Tibial nerve (tissue), 4 donors: Measurements from ENCODE around the gene IL31RA.

Experiments used
- EP300 ChIP-seq, 2 donors: sonication (generic); formaldehyde crosslinking; IDR thresholded peaks; one replicate each; pipeline ENCODE4 v1.6.1; 2017; ENCODE audit warnings: antibody characterized with exemption in 2 of 2, mild to moderate bottlenecking in 1 of 2
- TF ChIP-seq, protein P1 (sequence below), 5 experiments: fragments of 200-600 bp in 3 of 5; fragments of 450-650 bp in 2 of 5; sonication (generic) in 3 of 5; IDR thresholded peaks; one replicate each; pipeline ENCODE4 v1.5.1; 2016 to 2019; ENCODE audit warnings: antibody characterized with exemption in 5 of 5, mild to moderate bottlenecking in 3 of 5, moderate library complexity in 2 of 5

DNA sequence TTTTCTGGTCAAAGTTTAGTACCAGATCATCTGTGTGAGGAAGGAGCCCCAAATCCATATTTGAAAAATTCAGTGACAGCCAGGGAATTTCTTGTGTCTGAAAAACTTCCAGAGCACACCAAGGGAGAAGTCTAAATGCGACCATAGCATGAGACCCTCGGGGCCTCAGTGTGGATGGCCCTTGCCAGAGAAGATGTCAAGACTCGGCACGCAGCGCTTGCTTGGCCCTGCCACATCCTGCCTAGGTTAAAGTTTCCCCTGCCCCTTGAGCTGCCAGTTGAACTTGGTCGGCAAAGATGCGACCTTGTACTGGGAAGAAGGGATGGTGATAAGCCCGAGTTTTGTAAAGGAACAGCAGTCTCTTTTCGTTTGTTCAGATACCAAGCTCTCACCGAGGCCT lies 65.8 kb downstream of the IL31RA start:
- no peak for TF ChIP-seq EP300 (IDR thresholded peaks at IDR 0.05)
- TF ChIP-seq, protein P1, sequence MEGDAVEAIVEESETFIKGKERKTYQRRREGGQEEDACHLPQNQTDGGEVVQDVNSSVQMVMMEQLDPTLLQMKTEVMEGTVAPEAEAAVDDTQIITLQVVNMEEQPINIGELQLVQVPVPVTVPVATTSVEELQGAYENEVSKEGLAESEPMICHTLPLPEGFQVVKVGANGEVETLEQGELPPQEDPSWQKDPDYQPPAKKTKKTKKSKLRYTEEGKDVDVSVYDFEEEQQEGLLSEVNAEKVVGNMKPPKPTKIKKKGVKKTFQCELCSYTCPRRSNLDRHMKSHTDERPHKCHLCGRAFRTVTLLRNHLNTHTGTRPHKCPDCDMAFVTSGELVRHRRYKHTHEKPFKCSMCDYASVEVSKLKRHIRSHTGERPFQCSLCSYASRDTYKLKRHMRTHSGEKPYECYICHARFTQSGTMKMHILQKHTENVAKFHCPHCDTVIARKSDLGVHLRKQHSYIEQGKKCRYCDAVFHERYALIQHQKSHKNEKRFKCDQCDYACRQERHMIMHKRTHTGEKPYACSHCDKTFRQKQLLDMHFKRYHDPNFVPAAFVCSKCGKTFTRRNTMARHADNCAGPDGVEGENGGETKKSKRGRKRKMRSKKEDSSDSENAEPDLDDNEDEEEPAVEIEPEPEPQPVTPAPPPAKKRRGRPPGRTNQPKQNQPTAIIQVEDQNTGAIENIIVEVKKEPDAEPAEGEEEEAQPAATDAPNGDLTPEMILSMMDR (IDR thresholded peaks at IDR 0.05) = no peak
